H1 (cell line): ENCODE results near the gene RHEB. TPM values are rescaled to one million over a fixed set of nuclear protein-coding genes. Genes with fewer than 3 reads are reported as not detected.
A peak's percentile ranks its signal among the peaks of the same experiment; 100 is the strongest.

ENCODE experiments used
- CTCF ChIA-PET: fragments of 300-600 bp; sonication (Branson Sonifier 250); formaldehyde crosslinking; loops from one replicate; lab custom pipeline; 2021; ENCODE audit not compliant: partially characterized antibody; lab: Charles Lee
- POLR2A ChIA-PET: fragments of 300-600 bp; sonication (Branson Sonifier 250); formaldehyde crosslinking; loops from one replicate; lab custom pipeline; 2021; ENCODE audit warnings: inconsistent platforms; ENCODE audit not compliant: partially characterized antibody; lab: Charles Lee
- DNase-seq, 2 experiments: peaks; one replicate each; pipeline versions ENCODE4 v3.0.0 to v3.0.0-alpha.2; 2010 to 2022; ENCODE audit warnings: low spot score in 2 of 2, low read depth in 1 of 2, mixed read lengths in 1 of 2
- FAIRE-seq: peaks from 2 replicates; lab custom pipeline; 2011; peaks lifted over from hg19 to GRCh38; lab: Jason Lieb, UNC
- H2AFZ ChIP-seq: 2 replicates; pipeline ENCODE4 v1.8.1; 2012; ENCODE audit warnings: low read length, inconsistent platforms
- H2AK5ac ChIP-seq: 2 replicates; pipeline ENCODE4 v1.6.1; 2013; ENCODE audit warnings: low read depth, low read length
- H2BK120ac ChIP-seq: replicated peaks from 2 replicates; pipeline ENCODE3; 2013; ENCODE audit warnings: low read depth, low read length, inconsistent platforms
- H2BK12ac ChIP-seq: 2 replicates; pipeline ENCODE4 v1.6.1; 2013; ENCODE audit warnings: low read depth, low read length
- H2BK15ac ChIP-seq: 2 replicates; pipeline ENCODE4 v1.6.1; 2013; ENCODE audit warnings: low read length
- H2BK20ac ChIP-seq: 2 replicates; pipeline ENCODE4 v1.6.1; 2013; ENCODE audit warnings: low read length
- H2BK5ac ChIP-seq: 2 replicates; pipeline ENCODE4 v1.6.1; 2013; ENCODE audit warnings: low read depth, low read length
- H3K14ac ChIP-seq: 2 replicates; pipeline ENCODE4 v1.6.1; 2013; ENCODE audit warnings: inconsistent platforms; ENCODE audit not compliant: insufficient read length
- H3K18ac ChIP-seq: 2 replicates; pipeline ENCODE4 v1.6.1; 2013; ENCODE audit warnings: low read length; ENCODE audit errors: extremely low read depth
- H3K23ac ChIP-seq: 2 replicates; pipeline ENCODE4 v1.6.1; 2013; ENCODE audit warnings: inconsistent platforms; ENCODE audit not compliant: insufficient read length
- H3K23me2 ChIP-seq: 2 replicates; pipeline ENCODE4 v1.6.1; 2013; ENCODE audit warnings: low read depth, low read length
- H3K27ac ChIP-seq: 2 replicates; pipeline ENCODE4 v1.6.1; 2011; ENCODE audit warnings: low read depth, low read length, inconsistent platforms
- H3K27me3 ChIP-seq, 4 experiments: replicated peaks in 1 of 4; 1 replicate in 1 of 4; 2 replicates in 3 of 4; pipeline versions ENCODE4 v1.6.1 to v1.8.1; 2011 to 2013; ENCODE audit warnings: low read length in 3 of 4, mild to moderate bottlenecking in 3 of 4, inconsistent platforms in 2 of 4, mixed read lengths in 2 of 4, moderate library complexity in 1 of 4; ENCODE audit not compliant: control insufficient read depth in 3 of 4, insufficient read depth in 3 of 4; ENCODE audit errors: extremely low read depth in 1 of 4
- H3K36me3 ChIP-seq, 4 experiments: 2 replicates each; pipeline versions ENCODE4 v1.6.1 to v1.8.1; 2011 to 2013; ENCODE audit warnings: mild to moderate bottlenecking in 4 of 4, low read length in 3 of 4, moderate library complexity in 2 of 4, control low read depth in 1 of 4, inconsistent platforms in 1 of 4; ENCODE audit not compliant: insufficient read depth in 4 of 4, control insufficient read depth in 2 of 4
- H3K4ac ChIP-seq: replicated peaks from 2 replicates; pipeline ENCODE3; 2013; ENCODE audit warnings: low read length, low read depth, mixed read lengths, inconsistent platforms; ENCODE audit not compliant: insufficient read length
- H3K4me1 ChIP-seq, 4 experiments: replicated peaks in 1 of 4; 1 replicate in 1 of 4; 2 replicates in 3 of 4; pipeline versions ENCODE4 v1.6.1 to v1.8.1; 2011 to 2013; ENCODE audit warnings: low read length in 3 of 4, inconsistent platforms in 2 of 4, mixed read lengths in 1 of 4; ENCODE audit not compliant: insufficient read depth in 4 of 4, control insufficient read depth in 3 of 4
- H3K4me2 ChIP-seq, 2 experiments: 2 replicates each; pipeline versions ENCODE4 v1.6.1 to v1.8.1; 2011 to 2013; ENCODE audit warnings: low read depth in 2 of 2, low read length in 2 of 2, control low read depth in 1 of 2, inconsistent platforms in 1 of 2, mild to moderate bottlenecking in 1 of 2; ENCODE audit not compliant: insufficient read depth in 1 of 2
- H3K4me3 ChIP-seq, 4 experiments: fragments of 200-600, 300-600 bp in 1 of 4; sonication (generic), shearing (Covaris generic), sonication (Bioruptor Twin) in 1 of 4; 2 replicates each; pipeline versions ENCODE4 v1.5.1 to v1.8.1; 2011 to 2016; ENCODE audit warnings: low read length in 4 of 4, low read depth in 3 of 4, control low read depth in 2 of 4, inconsistent platforms in 2 of 4, mild to moderate bottlenecking in 2 of 4, mixed read lengths in 1 of 4, moderate library complexity in 1 of 4; ENCODE audit not compliant: insufficient read depth in 2 of 4; ENCODE audit errors: extremely low read depth in 1 of 4
- H3K56ac ChIP-seq: replicated peaks from 2 replicates; pipeline ENCODE3; 2013; ENCODE audit warnings: low read depth, mild to moderate bottlenecking, mixed read lengths, low read length, inconsistent platforms; ENCODE audit not compliant: insufficient read length
- H3K79me1 ChIP-seq: 2 replicates; pipeline ENCODE4 v1.6.1; 2013; ENCODE audit warnings: low read depth, low read length, control low read depth
- H3K79me2 ChIP-seq, 2 experiments: 2 replicates each; pipeline versions ENCODE4 v1.6.1 to v1.8.1; 2012 to 2013; ENCODE audit warnings: low read length in 2 of 2, mild to moderate bottlenecking in 2 of 2, inconsistent platforms in 1 of 2; ENCODE audit not compliant: insufficient read depth in 2 of 2, control insufficient read depth in 1 of 2
- H3K9ac ChIP-seq, 4 experiments: replicated peaks in 1 of 4; 1 replicate in 1 of 4; 2 replicates in 3 of 4; pipeline versions ENCODE4 v1.6.1 to v1.8.1; 2011 to 2013; ENCODE audit warnings: low read depth in 3 of 4, low read length in 3 of 4, control low read depth in 2 of 4, mild to moderate bottlenecking in 2 of 4, moderate library complexity in 2 of 4, inconsistent platforms in 1 of 4; ENCODE audit errors: extremely low read depth in 1 of 4
- H3K9me3 ChIP-seq, 2 experiments: 2 replicates each; pipeline versions ENCODE4 v1.6.1 to v1.8.1; 2012 to 2013; ENCODE audit warnings: mild to moderate bottlenecking in 2 of 2, moderate library complexity in 2 of 2, control low read depth in 1 of 2, inconsistent platforms in 1 of 2, low read depth in 1 of 2, low read length in 1 of 2, mixed read lengths in 1 of 2; ENCODE audit not compliant: insufficient read depth in 2 of 2
- H4K20me1 ChIP-seq, 2 experiments: replicated peaks in 1 of 2; 2 replicates each; pipeline versions ENCODE3 to v1.8.1; 2011 to 2013; ENCODE audit warnings: inconsistent platforms in 2 of 2, low read length in 2 of 2, mild to moderate bottlenecking in 1 of 2; ENCODE audit not compliant: insufficient read depth in 2 of 2, control insufficient read depth in 1 of 2
- H4K5ac ChIP-seq: 2 replicates; pipeline ENCODE4 v1.6.1; 2013; ENCODE audit warnings: low read length, low read depth, mixed read lengths, inconsistent platforms; ENCODE audit not compliant: insufficient read length
- H4K8ac ChIP-seq: 2 replicates; pipeline ENCODE4 v1.8.0; 2013; ENCODE audit warnings: mild to moderate bottlenecking, moderate library complexity, low read length, inconsistent platforms; ENCODE audit not compliant: insufficient read depth; ENCODE audit errors: extremely low read depth
- H4K91ac ChIP-seq: replicated peaks from 2 replicates; pipeline ENCODE3; 2013; ENCODE audit warnings: low read length, mixed read lengths, inconsistent platforms; ENCODE audit not compliant: insufficient read length
- CBX8 ChIP-seq: fragments of 300-800, 300-1000 bp; sonication (generic); IDR thresholded peaks from 2 replicates; pipeline ENCODE4 v1.7.1; 2016; ENCODE audit warnings: low read depth, low read length, borderline replicate concordance
- CREB1 ChIP-seq: IDR thresholded peaks from 2 replicates; pipeline ENCODE4 v1.6.1; 2012; ENCODE audit warnings: inconsistent platforms
- EZH2 ChIP-seq: fragments of 200-600 bp; sonication (generic); IDR thresholded peaks from 2 replicates; pipeline ENCODE4 v1.7.1; 2012; ENCODE audit warnings: low read depth, mild to moderate bottlenecking, moderate library complexity, low read length, inconsistent platforms; ENCODE audit not compliant: severe bottlenecking
- GTF2F1 ChIP-seq: IDR thresholded peaks from 2 replicates; pipeline ENCODE4 v1.6.1; 2012; ENCODE audit warnings: low read depth, low read length, improper control_type of control experiment, borderline replicate concordance
- POLR2AphosphoS5 ChIP-seq: IDR thresholded peaks from 2 replicates; pipeline ENCODE4 v1.6.1; 2011; ENCODE audit warnings: low read depth, low read length
- POU5F1 ChIP-seq: IDR thresholded peaks from 2 replicates; pipeline ENCODE4 v1.6.1; 2011; ENCODE audit warnings: low read depth, mild to moderate bottlenecking, low read length, moderate library complexity
- SP2 ChIP-seq: IDR thresholded peaks from 2 replicates; pipeline ENCODE4 v1.6.1; 2012; ENCODE audit warnings: mild to moderate bottlenecking, low read length, inconsistent platforms
- WGBS, 2 experiments: shearing (Covaris generic) in 1 of 2; methylation state at CpG; one replicate each; pipeline versions ENCODE4 v1.1.6 to v1.1.7; 2013 to 2015; ENCODE audit warnings: low lambda C conversion rate in 2 of 2, mixed read lengths in 2 of 2, inconsistent platforms in 1 of 2, low coverage in 1 of 2, missing lambda C conversion rate in 1 of 2; ENCODE audit not compliant: insufficient replicate concordance in 2 of 2, insufficient coverage in 1 of 2, insufficient read length in 1 of 2; ENCODE audit errors: extremely low coverage in 1 of 2, missing lambda C conversion rate in 1 of 2; 5-methylcytosine and 5-hydroxymethylcytosine counted together
- polyA plus RNA-seq, 7 experiments: library from polyadenylated mRNA; depleted of rRNA in 3 of 7; stranded (reverse) in 5 of 7; unstranded in 2 of 7; fragments of >200 nt in 5 of 7; fragments of 200-250 nt in 2 of 7; gene quantifications; 1 replicate in 5 of 7; 2 replicates in 1 of 7; 4 replicates in 1 of 7; pipeline versions ENCODE4 v1.2.1 to v1.2.3, GENCODE V29; 2011 to 2013; ENCODE audit warnings: missing spikeins in 2 of 7, mixed read lengths in 2 of 7
- total RNA-seq: library from RNA; stranded (reverse); fragmentation: NEBNext Ultra II Directional; extraction: Animal tissue kit (Norgen Biotek cat#: 25700); gene quantifications from 2 replicates; pipeline ENCODE4 v1.2.1, GENCODE V29; 2021

Gene RHEB
- total and polyA plus RNA-seq, 2 of the 8 experiments (the other 6 are each of a cell fraction or from before 2014, with no cell fraction given), result 60.8 to 132 TPM

DNA sequence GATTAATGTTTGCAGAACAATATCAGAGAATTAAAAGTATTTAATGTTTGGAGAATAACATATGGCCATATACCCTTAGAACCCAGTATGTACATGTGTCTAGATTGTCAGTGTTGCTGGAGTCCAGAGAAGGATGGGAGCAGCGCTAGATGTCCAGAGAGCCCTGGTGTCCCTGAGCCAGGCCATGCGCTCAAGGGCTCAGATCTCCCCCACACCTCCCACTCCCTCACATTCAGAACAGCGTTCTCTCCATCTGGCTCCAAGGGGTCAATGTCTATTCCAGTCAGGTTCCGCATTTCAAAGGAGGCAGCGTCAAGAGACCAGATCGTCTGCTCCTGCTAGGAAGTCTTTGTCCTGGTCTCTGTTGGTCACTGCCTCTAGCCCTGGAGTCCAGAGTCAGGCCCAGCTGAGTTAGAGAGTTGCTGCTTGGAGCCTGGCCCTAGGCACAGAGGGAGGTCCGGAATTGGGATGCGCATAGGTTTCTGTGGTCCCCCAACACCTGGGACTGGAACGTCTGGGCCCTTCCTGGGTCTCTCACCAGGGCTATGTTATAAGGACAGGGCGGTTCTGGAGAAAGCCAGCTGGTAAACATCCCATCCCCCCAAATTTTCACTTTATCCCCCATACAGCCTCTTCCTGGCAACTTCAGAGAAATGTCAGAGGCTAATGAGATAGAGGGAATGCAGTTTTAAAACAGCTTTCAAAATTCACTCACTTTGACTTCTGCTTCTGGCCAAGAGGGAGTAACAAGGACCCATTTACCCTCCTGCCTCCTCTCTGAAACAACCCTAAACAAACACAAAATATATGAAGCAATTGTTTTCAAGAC is 103.4 kb downstream of the RHEB start:
- H3K27me3 ChIP-seq, result peaks cover 0 to 21% (median 13%) of the 10 kb centered on the region in 4 experiments; a peak in 6 of 7 replicates
- FAIRE-seq (peak; percentile 76), DNase-seq (no peak)
- H2BK12ac ChIP-seq, result no peak overlapping the region
- H3K18ac ChIP-seq, result peak overlapping the region; percentile 41; the same call in 1 of the 2 replicates
- H3K36me3 ChIP-seq, result no peaks in the 10 kb centered on the region
- H3K27ac ChIP-seq, result no peak overlapping the region
- H2BK20ac ChIP-seq, result no peak overlapping the region
- H3K23me2 ChIP-seq, result no peaks in the 10 kb centered on the region
- peaks cover 0 to 10% (median 4%) of the 10 kb centered on the region in 4 experiments; a peak in 6 of 7 replicates for H3K4me1 ChIP-seq
- H2BK120ac ChIP-seq, result no peak overlapping the region
- no peaks in the 10 kb centered on the region for H4K20me1 ChIP-seq
- no peak overlapping the region for H2AFZ ChIP-seq
- no peaks in the 10 kb centered on the region for H3K79me1 ChIP-seq
- H3K9ac ChIP-seq, result no peak overlapping the region
- ChIA-PET POLR2A (interaction anchor here (1.2 to 1.7 kb wide), 4 partner anchors 10 to 32 kb away, joined by 3 to 5 read pairs (median 4); no protein-coding TSS in a partner anchor), CTCF (interaction anchor here (1.2 to 1.9 kb wide), 6 partner anchors 10 to 172 kb away, joined by 3 to 6 read pairs (median 4); no protein-coding TSS in a partner anchor)
- H4K91ac ChIP-seq, result no peak overlapping the region
- no peak overlapping the region for H2BK5ac ChIP-seq
- no peak overlapping the region for H3K4me3 ChIP-seq
- H2AK5ac ChIP-seq, result no peak overlapping the region
- H3K79me2 ChIP-seq, result no peaks in the 10 kb centered on the region
- H3K9me3 ChIP-seq, result peaks cover 0 to 3% of the 10 kb centered on the region in 2 experiments; a peak in 1 of 4 replicates
- H3K56ac ChIP-seq, result no peak overlapping the region
- no peak overlapping the region for H3K4ac ChIP-seq
- H4K5ac ChIP-seq, result no peak overlapping the region
- no peak overlapping the region for H3K23ac ChIP-seq
- no peak overlapping the region for H4K8ac ChIP-seq
- no peak overlapping the region for H2BK15ac ChIP-seq
- peak overlapping the region; percentile 6 to 17; a peak in 1 of 4 replicates for H3K4me2 ChIP-seq
- WGBS, 2 experiments, result 40% methylated on average over 10 of the region's 10 CpGs; no CpG with 5 or more reads in 1 of the 2 experiments
- no peak overlapping the region for H3K14ac ChIP-seq
- TF ChIP-seq SP2 (no peak), POU5F1 (peak; percentile 31; the same call in 1 of the 2 replicates), CBX8 (no peak), EZH2 (no peak), GTF2F1 (no peak), POLR2AphosphoS5 (peak; percentile 68), CREB1 (no peak)
